ENCODE measurements around the gene LIMK2.

The LIMK2 gene

GRCh38 chr22:31269892-31270579 lies 57.9 kb downstream of the LIMK2 start:
- Histone ChIP-seq H3K27ac (ENCODE audit: low read depth in 2 of 2, low read length in 2 of 2) (no peak overlapping the region), H3K36me3 (ENCODE audit: control insufficient read depth in 2 of 2, insufficient read depth in 2 of 2, low read length in 2 of 2) (peaks cover 78 to 81% of the 10 kb centered on the region in 2 donors)

GRCh38 chr22:31271026-31271425 lies 58.9 kb downstream of the LIMK2 start:
- no peak overlapping the region for H3K27ac ChIP-seq (ENCODE audit: low read depth in 2 of 2, low read length in 2 of 2)
- H3K36me3 ChIP-seq (ENCODE audit: control insufficient read depth in 2 of 2, insufficient read depth in 2 of 2, low read length in 2 of 2) = peaks cover 76 to 80% of the 10 kb centered on the region in 2 donors
- no peaks in the 10 kb centered on the region for H3K27me3 ChIP-seq (ENCODE audit: control insufficient read depth in 2 of 2, insufficient read depth in 2 of 2, low read length in 2 of 2)
- H3K9ac ChIP-seq (ENCODE audit: low read depth in 1 of 2, low read length in 2 of 2) = no peak overlapping the region
- H3K4me1 ChIP-seq (ENCODE audit: control insufficient read depth in 2 of 2, insufficient read depth in 2 of 2, low read length in 2 of 2) = peaks cover 2 to 8% of the 10 kb centered on the region in 2 donors
- no peaks in the 10 kb centered on the region for H3K9me3 ChIP-seq (ENCODE audit: control insufficient read depth in 2 of 2, low read length in 2 of 2)
- no peak overlapping the region for H3K4me3 ChIP-seq (ENCODE audit: low read length in 2 of 2)

More at GRCh38 chr22:31269892-31270579, 57.9 kb downstream of the LIMK2 start:
- Histone ChIP-seq H3K27me3 (ENCODE audit: control insufficient read depth in 2 of 2, insufficient read depth in 2 of 2, low read length in 2 of 2) (no peaks in the 10 kb centered on the region), H3K9ac (ENCODE audit: low read depth in 1 of 2, low read length in 2 of 2) (no peak overlapping the region), H3K9me3 (ENCODE audit: control insufficient read depth in 2 of 2, low read length in 2 of 2) (no peaks in the 10 kb centered on the region), H3K4me1 (ENCODE audit: control insufficient read depth in 2 of 2, insufficient read depth in 2 of 2, low read length in 2 of 2) (peaks cover 2 to 6% of the 10 kb centered on the region in 2 donors), H3K4me3 (ENCODE audit: low read length in 2 of 2) (no peak overlapping the region)

- no peaks in the 10 kb centered on the region for H3K9me3 ChIP-seq (ENCODE audit: control insufficient read depth in 2 of 2, low read length in 2 of 2)
- no peak overlapping the region for H3K4me3 ChIP-seq (ENCODE audit: low read length in 2 of 2)
- H3K27me3 ChIP-seq (ENCODE audit: control insufficient read depth in 2 of 2, insufficient read depth in 2 of 2, low read length in 2 of 2) = no peaks in the 10 kb centered on the region
- H3K9ac ChIP-seq (ENCODE audit: low read depth in 1 of 2, low read length in 2 of 2) = no peak overlapping the region
- peaks cover 2 to 8% of the 10 kb centered on the region in 2 donors for H3K4me1 ChIP-seq (ENCODE audit: control insufficient read depth in 2 of 2, insufficient read depth in 2 of 2, low read length in 2 of 2)
- H3K36me3 ChIP-seq (ENCODE audit: control insufficient read depth in 2 of 2, insufficient read depth in 2 of 2, low read length in 2 of 2) = peaks cover 71 to 75% of the 10 kb centered on the region in 2 donors
- no peak overlapping the region for H3K27ac ChIP-seq (ENCODE audit: low read depth in 2 of 2, low read length in 2 of 2)
These were observed 59.4 kb downstream of the LIMK2 start for GRCh38 chr22:31271485-31271884.

GRCh38 chr22:31272522-31273446 lies 60.7 kb downstream of the LIMK2 start:
- peaks cover 2 to 8% of the 10 kb centered on the region in 2 donors for H3K4me1 ChIP-seq (ENCODE audit: control insufficient read depth in 2 of 2, insufficient read depth in 2 of 2, low read length in 2 of 2)
- no peak overlapping the region for H3K4me3 ChIP-seq (ENCODE audit: low read length in 2 of 2)
- no peaks in the 10 kb centered on the region for H3K9me3 ChIP-seq (ENCODE audit: control insufficient read depth in 2 of 2, low read length in 2 of 2)
- H3K36me3 ChIP-seq (ENCODE audit: control insufficient read depth in 2 of 2, insufficient read depth in 2 of 2, low read length in 2 of 2) = peaks cover 66 to 70% of the 10 kb centered on the region in 2 donors
- H3K27ac ChIP-seq (ENCODE audit: low read depth in 2 of 2, low read length in 2 of 2) = no peak overlapping the region
- no peaks in the 10 kb centered on the region for H3K27me3 ChIP-seq (ENCODE audit: control insufficient read depth in 2 of 2, insufficient read depth in 2 of 2, low read length in 2 of 2)
- peak overlapping the region in 1 of 2 donors; percentile 8 for H3K9ac ChIP-seq (ENCODE audit: low read depth in 1 of 2, low read length in 2 of 2)

GRCh38 chr22:31274017-31274416 lies 61.9 kb downstream of the LIMK2 start:
- Histone ChIP-seq H3K4me3 (ENCODE audit: low read length in 2 of 2) (no peak overlapping the region), H3K4me1 (ENCODE audit: control insufficient read depth in 2 of 2, insufficient read depth in 2 of 2, low read length in 2 of 2) (peaks cover 2 to 8% of the 10 kb centered on the region in 2 donors), H3K27ac (ENCODE audit: low read depth in 2 of 2, low read length in 2 of 2) (no peak overlapping the region), H3K9me3 (ENCODE audit: control insufficient read depth in 2 of 2, low read length in 2 of 2) (no peaks in the 10 kb centered on the region), H3K9ac (ENCODE audit: low read depth in 1 of 2, low read length in 2 of 2) (no peak overlapping the region), H3K36me3 (ENCODE audit: control insufficient read depth in 2 of 2, insufficient read depth in 2 of 2, low read length in 2 of 2) (peaks cover 71 to 72% of the 10 kb centered on the region in 2 donors), H3K27me3 (ENCODE audit: control insufficient read depth in 2 of 2, insufficient read depth in 2 of 2, low read length in 2 of 2) (no peaks in the 10 kb centered on the region)

GRCh38 chr22:31275018-31275417 lies 62.9 kb downstream of the LIMK2 start:
- Histone ChIP-seq H3K36me3 (ENCODE audit: control insufficient read depth in 2 of 2, insufficient read depth in 2 of 2, low read length in 2 of 2) (peaks cover 75 to 77% of the 10 kb centered on the region in 2 donors), H3K4me1 (ENCODE audit: control insufficient read depth in 2 of 2, insufficient read depth in 2 of 2, low read length in 2 of 2) (peaks cover 2 to 8% of the 10 kb centered on the region in 2 donors), H3K9ac (ENCODE audit: low read depth in 1 of 2, low read length in 2 of 2) (no peak overlapping the region), H3K9me3 (ENCODE audit: control insufficient read depth in 2 of 2, low read length in 2 of 2) (no peaks in the 10 kb centered on the region), H3K4me3 (ENCODE audit: low read length in 2 of 2) (no peak overlapping the region), H3K27me3 (ENCODE audit: control insufficient read depth in 2 of 2, insufficient read depth in 2 of 2, low read length in 2 of 2) (no peaks in the 10 kb centered on the region), H3K27ac (ENCODE audit: low read depth in 2 of 2, low read length in 2 of 2) (peak overlapping the region in 1 of 2 donors; percentile 45)

GRCh38 chr22:31275576-31275975 lies 63.5 kb downstream of the LIMK2 start:
- Histone ChIP-seq H3K36me3 (ENCODE audit: control insufficient read depth in 2 of 2, insufficient read depth in 2 of 2, low read length in 2 of 2) (peaks cover 76% of the 10 kb centered on the region in 2 donors), H3K27ac (ENCODE audit: low read depth in 2 of 2, low read length in 2 of 2) (peak overlapping the region in 1 of 2 donors; percentile 45), H3K4me1 (ENCODE audit: control insufficient read depth in 2 of 2, insufficient read depth in 2 of 2, low read length in 2 of 2) (peaks cover 2 to 8% of the 10 kb centered on the region in 2 donors), H3K4me3 (ENCODE audit: low read length in 2 of 2) (no peak overlapping the region), H3K9ac (ENCODE audit: low read depth in 1 of 2, low read length in 2 of 2) (no peak overlapping the region), H3K9me3 (ENCODE audit: control insufficient read depth in 2 of 2, low read length in 2 of 2) (no peaks in the 10 kb centered on the region), H3K27me3 (ENCODE audit: control insufficient read depth in 2 of 2, insufficient read depth in 2 of 2, low read length in 2 of 2) (no peaks in the 10 kb centered on the region)

- H3K27ac ChIP-seq (ENCODE audit: low read depth in 2 of 2, low read length in 2 of 2) = no peak overlapping the region
- no peaks in the 10 kb centered on the region for H3K9me3 ChIP-seq (ENCODE audit: control insufficient read depth in 2 of 2, low read length in 2 of 2)
- peaks cover 2 to 8% of the 10 kb centered on the region in 2 donors for H3K4me1 ChIP-seq (ENCODE audit: control insufficient read depth in 2 of 2, insufficient read depth in 2 of 2, low read length in 2 of 2)
- H3K4me3 ChIP-seq (ENCODE audit: low read length in 2 of 2) = no peak overlapping the region
- H3K9ac ChIP-seq (ENCODE audit: low read depth in 1 of 2, low read length in 2 of 2) = no peak overlapping the region
- no peaks in the 10 kb centered on the region for H3K27me3 ChIP-seq (ENCODE audit: control insufficient read depth in 2 of 2, insufficient read depth in 2 of 2, low read length in 2 of 2)
- H3K36me3 ChIP-seq (ENCODE audit: control insufficient read depth in 2 of 2, insufficient read depth in 2 of 2, low read length in 2 of 2) = peaks cover 75 to 77% of the 10 kb centered on the region in 2 donors
These were observed 64.5 kb downstream of the LIMK2 start for GRCh38 chr22:31276426-31277167.

- Histone ChIP-seq H3K9ac (ENCODE audit: low read depth in 1 of 2, low read length in 2 of 2) (no peak overlapping the region), H3K4me1 (ENCODE audit: control insufficient read depth in 2 of 2, insufficient read depth in 2 of 2, low read length in 2 of 2) (peaks cover 2 to 8% of the 10 kb centered on the region in 2 donors), H3K4me3 (ENCODE audit: low read length in 2 of 2) (no peak overlapping the region), H3K36me3 (ENCODE audit: control insufficient read depth in 2 of 2, insufficient read depth in 2 of 2, low read length in 2 of 2) (peaks cover 76 to 80% of the 10 kb centered on the region in 2 donors), H3K9me3 (ENCODE audit: control insufficient read depth in 2 of 2, low read length in 2 of 2) (no peaks in the 10 kb centered on the region), H3K27ac (ENCODE audit: low read depth in 2 of 2, low read length in 2 of 2) (peak overlapping the region in 1 of 2 donors; percentile 44), H3K27me3 (ENCODE audit: control insufficient read depth in 2 of 2, insufficient read depth in 2 of 2, low read length in 2 of 2) (no peaks in the 10 kb centered on the region)
These were observed 65.6 kb downstream of the LIMK2 start for GRCh38 chr22:31277741-31278140.

All from mucosa of rectum (tissue), 2 donors.